SU-DHL-6 (cell line): Measurements from ENCODE around the gene PRKN.
"Not testable (repeated sequence)": the region's sequence is repeated elsewhere in the genome, so short reads cannot be mapped to it uniquely, and the experiment has no call there.

ENCODE experiments used
- CTCF ChIP-seq: fragments of 200-600 bp; sonication (generic); IDR thresholded peaks from one replicate; pipeline ENCODE4 v1.5.1; 2017; ENCODE audit warnings: antibody characterized with exemption, mild to moderate bottlenecking, low read length, moderate library complexity; ENCODE audit not compliant: insufficient read depth, poor library complexity, severe bottlenecking
- EZH2phosphoT487 ChIP-seq: fragments of 200-600 bp; sonication (generic), shearing (Covaris generic); conservative IDR thresholded peaks from 2 replicates; pipeline ENCODE4 v1.6.1; 2018; ENCODE audit warnings: mild to moderate bottlenecking, antibody characterized with exemption, low read length, moderate library complexity, mixed read lengths

GRCh38 chr6:162390961-162391811 is 336.4 kb downstream of the PRKN start:
- TF ChIP-seq CTCF, EZH2phosphoT487: not testable (repeated sequence)
